ENCODE results near the gene CAMTA1. TPM values are rescaled to one million over a fixed set of nuclear protein-coding genes. Genes with fewer than 3 reads are reported as not detected.

Gene CAMTA1
- polyA plus RNA-seq, 1 of the 3 experiments (the other 2 are of a cell fraction) = 63.1 TPM

DNA sequence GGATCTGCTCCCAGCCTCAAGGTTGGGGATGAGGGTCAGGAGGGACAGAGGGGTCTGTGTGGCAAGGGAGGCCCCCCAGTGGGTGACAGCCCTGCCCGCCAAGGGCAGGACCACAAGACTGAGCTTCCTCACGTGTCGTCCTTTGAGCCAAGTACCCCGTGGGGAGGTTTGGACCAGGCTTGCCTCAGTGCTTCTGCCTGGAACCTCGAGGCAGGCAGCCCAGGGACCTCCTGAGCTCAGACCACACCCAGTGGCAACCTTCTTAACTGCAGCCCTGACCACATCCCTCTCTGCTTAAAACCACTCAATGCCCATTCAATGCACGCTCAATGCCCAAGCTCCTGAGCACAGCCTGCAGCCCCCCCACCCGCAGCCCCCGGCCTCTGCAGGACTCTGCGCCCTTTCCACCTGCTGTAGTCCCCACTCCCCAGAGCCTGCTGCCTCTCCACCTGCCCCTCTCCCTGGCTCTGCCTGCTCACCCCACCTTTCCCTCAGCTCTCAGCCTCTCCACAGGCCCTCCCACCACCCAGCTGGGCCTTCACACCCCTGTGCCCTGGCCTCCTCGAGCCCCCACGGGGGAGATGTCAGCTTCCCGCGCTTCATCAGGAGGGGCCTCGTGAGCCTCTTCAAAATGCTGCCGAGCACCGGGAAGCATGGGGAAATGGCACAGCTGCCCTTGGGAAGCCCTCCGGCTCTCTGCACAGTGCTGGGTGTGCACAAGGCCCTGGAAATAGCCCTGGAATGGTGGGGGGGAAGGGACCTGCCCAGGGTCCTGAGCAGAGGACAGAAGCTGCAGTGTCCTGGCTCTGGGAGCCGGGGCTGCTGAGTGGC, 856.5 kb downstream of the CAMTA1 start:
- Histone ChIP-seq H3K4me1 (ENCODE audit: control insufficient read depth in 1 of 2, insufficient read depth in 2 of 2, low read depth in 1 of 2, low read length in 1 of 2) (peaks cover 0 to 71% of the 10 kb centered on the region in 2 experiments; a peak in 1 of 4 replicates), H3F3A (replicated peaks; ENCODE audit: insufficient read depth) (no peaks in the 10 kb centered on the region), H3K9me3 (no peaks in the 10 kb centered on the region), H3K9me2 (no peaks in the 10 kb centered on the region), H3K27ac (ENCODE audit: low read depth in 2 of 2, low read length in 1 of 2) (peak overlapping the region in 1 of 2 experiments; percentile 81; a peak in 2 of 4 replicates), H3K79me2 (ENCODE audit: insufficient read depth) (no peaks in the 10 kb centered on the region), H3K9ac (no peak overlapping the region), H3K36me3 (replicated peaks in 1 of 2; ENCODE audit: control insufficient read depth in 1 of 2, insufficient read depth in 2 of 2, low read length in 1 of 2) (no peaks in the 10 kb centered on the region), H2AFZ (ENCODE audit: low read depth) (no peak overlapping the region), H3K27me3 (ENCODE audit: insufficient read depth) (no peaks in the 10 kb centered on the region), H3K4me3 (ENCODE audit: low read depth in 2 of 2, low read length in 1 of 2) (no peak overlapping the region), H3K4me2 (no peak overlapping the region), H4K20me1 (ENCODE audit: insufficient read depth) (no peaks in the 10 kb centered on the region)
- CTCF ChIA-PET = interaction anchor here (0.6 to 3.1 kb wide), 14 partner anchors 9 to 1432 kb away, joined by 3 to 18 read pairs (median 4); no protein-coding TSS in a partner anchor
- TF ChIP-seq, protein P1, sequence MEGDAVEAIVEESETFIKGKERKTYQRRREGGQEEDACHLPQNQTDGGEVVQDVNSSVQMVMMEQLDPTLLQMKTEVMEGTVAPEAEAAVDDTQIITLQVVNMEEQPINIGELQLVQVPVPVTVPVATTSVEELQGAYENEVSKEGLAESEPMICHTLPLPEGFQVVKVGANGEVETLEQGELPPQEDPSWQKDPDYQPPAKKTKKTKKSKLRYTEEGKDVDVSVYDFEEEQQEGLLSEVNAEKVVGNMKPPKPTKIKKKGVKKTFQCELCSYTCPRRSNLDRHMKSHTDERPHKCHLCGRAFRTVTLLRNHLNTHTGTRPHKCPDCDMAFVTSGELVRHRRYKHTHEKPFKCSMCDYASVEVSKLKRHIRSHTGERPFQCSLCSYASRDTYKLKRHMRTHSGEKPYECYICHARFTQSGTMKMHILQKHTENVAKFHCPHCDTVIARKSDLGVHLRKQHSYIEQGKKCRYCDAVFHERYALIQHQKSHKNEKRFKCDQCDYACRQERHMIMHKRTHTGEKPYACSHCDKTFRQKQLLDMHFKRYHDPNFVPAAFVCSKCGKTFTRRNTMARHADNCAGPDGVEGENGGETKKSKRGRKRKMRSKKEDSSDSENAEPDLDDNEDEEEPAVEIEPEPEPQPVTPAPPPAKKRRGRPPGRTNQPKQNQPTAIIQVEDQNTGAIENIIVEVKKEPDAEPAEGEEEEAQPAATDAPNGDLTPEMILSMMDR (IDR thresholded peaks at IDR 0.05) = no peak
- peak; percentile 31 for TF ChIP-seq RAD21 (IDR thresholded peaks at IDR 0.05; ENCODE audit: low read length)
- no peak for TF ChIP-seq GATA2 (CRISPR knock-in tag; IDR thresholded peaks at IDR 0.05)
- no peak for TF ChIP-seq JUND (IDR thresholded peaks at IDR 0.05)
- no peak for TF ChIP-seq RCOR1 (IDR thresholded peaks at IDR 0.05; ENCODE audit: low read length)
- DNase-seq = no peak
- POLR2A ChIA-PET = interaction anchor here (0.7 to 1.6 kb wide), 5 partner anchors 12 to 84 kb away, joined by 3 to 5 read pairs (median 4); no protein-coding TSS in a partner anchor
- 68% methylated on average over 12 of the region's 18 CpGs for WGBS (ENCODE audit: low lambda C conversion rate)

DNA sequence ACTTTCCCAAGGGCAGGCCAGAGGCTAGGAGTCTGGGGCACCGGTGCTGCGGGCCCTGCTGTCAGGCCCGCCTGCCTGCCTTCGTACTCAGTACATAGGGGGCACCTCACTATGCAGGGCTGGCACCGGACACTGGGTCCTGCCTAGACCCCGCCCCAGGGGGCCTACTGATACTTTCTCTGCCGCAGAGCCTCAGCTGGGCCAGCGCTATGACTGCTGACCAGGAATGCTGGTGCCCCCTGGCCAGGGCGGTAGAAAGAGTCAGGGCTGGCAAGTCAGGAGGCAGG, 857.1 kb downstream of the CAMTA1 start:
- no peak for TF ChIP-seq POLR2AphosphoS5 (IDR thresholded peaks at IDR 0.05; ENCODE audit: low read depth, low read length)
- no peak for TF ChIP-seq RCOR1 (IDR thresholded peaks at IDR 0.05; ENCODE audit: low read length)
- Histone ChIP-seq H3K4me1 (ENCODE audit: control insufficient read depth in 1 of 2, insufficient read depth in 2 of 2, low read depth in 1 of 2, low read length in 1 of 2) (peaks cover 0 to 68% of the 10 kb centered on the region in 2 experiments; a peak in 1 of 4 replicates), H3K4me2 (no peak overlapping the region), H3K4me3 (ENCODE audit: low read depth in 2 of 2, low read length in 1 of 2) (no peak overlapping the region), H3F3A (replicated peaks; ENCODE audit: insufficient read depth) (no peaks in the 10 kb centered on the region), H4K20me1 (ENCODE audit: insufficient read depth) (no peaks in the 10 kb centered on the region), H3K9me3 (no peaks in the 10 kb centered on the region), H3K9me2 (no peaks in the 10 kb centered on the region), H3K36me3 (replicated peaks in 1 of 2; ENCODE audit: control insufficient read depth in 1 of 2, insufficient read depth in 2 of 2, low read length in 1 of 2) (no peaks in the 10 kb centered on the region), H3K27me3 (ENCODE audit: insufficient read depth) (no peaks in the 10 kb centered on the region), H3K79me2 (ENCODE audit: insufficient read depth) (no peaks in the 10 kb centered on the region), H2AFZ (ENCODE audit: low read depth) (no peak overlapping the region), H3K27ac (ENCODE audit: low read depth in 2 of 2, low read length in 1 of 2) (peak overlapping the region in 1 of 2 experiments; percentile 81; a peak in 1 of 4 replicates), H3K9ac (no peak overlapping the region)
- POLR2A ChIA-PET = interaction anchor here (0.9 to 1.1 kb wide), 2 partner anchors 13 to 58 kb away, joined by 4 to 5 read pairs; no protein-coding TSS in a partner anchor
- CTCF ChIA-PET = interaction anchor here (0.6 to 2.7 kb wide), 11 partner anchors 13 to 1433 kb away, joined by 3 to 12 read pairs (median 4); no protein-coding TSS in a partner anchor
- no peak for DNase-seq
- 88% methylated on average over 3 of the region's 9 CpGs for WGBS (ENCODE audit: low lambda C conversion rate)
